HepG2 (cell line): ENCODE results near the gene MS4A14. TPM values are rescaled to one million over a fixed set of nuclear protein-coding genes. Genes with fewer than 3 reads are reported as not detected.

Experiments
- ATAC-seq: fragments of 200-7000 bp; cut with Tn5 transposase; 3 replicates; pipeline ENCODE4 v1.9.1; 2020; ENCODE audit warnings: mild to moderate bottlenecking, moderate library complexity
- BruUV-seq: library from RNA; stranded (reverse); fragments of 400-500 nt; replicated peaks from 2 replicates; lab custom pipeline; 2021; lab: Mats Ljungman, UMichigan
- CTCF ChIA-PET: fragments of 300-600 bp; formaldehyde crosslinking; extraction: SDS; loops from one replicate; lab custom pipeline; 2021; ENCODE audit warnings: low total read pairs, inconsistent platforms, low intra/inter-chr PET ratio; lab: Yijun Ruan, JAX
- POLR2A ChIA-PET: fragments of 350-600 bp; sonication (Branson Sonifier 250); formaldehyde crosslinking; loops from one replicate; lab custom pipeline; 2020; ENCODE audit warnings: antibody characterized with exemption, inconsistent platforms; lab: Yijun Ruan, JAX
- DNase-seq: peaks from one replicate; pipeline ENCODE4 v3.0.0-alpha.2; 2015; ENCODE audit warnings: low spot score
- FAIRE-seq: peaks from 3 replicates; lab custom pipeline; 2011; peaks lifted over from hg19 to GRCh38; lab: Jason Lieb, UNC
- H2AFZ ChIP-seq: one replicate; pipeline ENCODE4 v1.6.1; 2011; ENCODE audit warnings: low read length, inconsistent platforms
- H3K27ac ChIP-seq: fragments of 300-600 bp; 3 replicates; pipeline ENCODE4 v1.8.0; 2011; ENCODE audit warnings: mixed run types, mild to moderate bottlenecking, mixed read lengths, low read length, inconsistent platforms; ENCODE audit not compliant: insufficient read depth; ENCODE audit errors: extremely low read length
- H3K27me3 ChIP-seq, 2 experiments: fragments of 200-600 bp in 1 of 2; 2 replicates in 1 of 2; 3 replicates in 1 of 2; pipeline versions ENCODE4 v1.6.0 to v1.8.0; 2011; ENCODE audit warnings: low read length in 2 of 2, mild to moderate bottlenecking in 2 of 2, moderate library complexity in 2 of 2, inconsistent platforms in 1 of 2; ENCODE audit not compliant: insufficient read depth in 2 of 2, control insufficient read depth in 1 of 2
- H3K36me3 ChIP-seq, 2 experiments: fragments of 200-600 bp in 1 of 2; replicated peaks in 1 of 2; 2 replicates in 1 of 2; 3 replicates in 1 of 2; pipeline versions ENCODE4 v1.5.1 to v1.8.0; 2011; ENCODE audit warnings: low read length in 2 of 2, inconsistent platforms in 1 of 2; ENCODE audit not compliant: insufficient read depth in 2 of 2, control insufficient read depth in 1 of 2
- H3K4me1 ChIP-seq: 2 replicates; pipeline ENCODE4 v1.5.1; 2012; ENCODE audit warnings: low read length, inconsistent platforms; ENCODE audit not compliant: insufficient read depth
- H3K4me2 ChIP-seq: 2 replicates; pipeline ENCODE4 v1.6.0; 2011; ENCODE audit warnings: low read depth, low read length, inconsistent platforms
- H3K4me3 ChIP-seq, 3 experiments: fragments of 200-600 bp in 1 of 3; sonication (generic), shearing (Covaris generic) in 1 of 3; replicated peaks in 1 of 3; 2 replicates each; pipeline ENCODE4 v1.5.1; 2011 to 2016; ENCODE audit warnings: low read length in 3 of 3, inconsistent platforms in 2 of 3, low read depth in 2 of 3, mild to moderate bottlenecking in 2 of 3, control low read depth in 1 of 3, mixed read lengths in 1 of 3; ENCODE audit not compliant: insufficient read depth in 1 of 3
- H3K79me2 ChIP-seq: one replicate; pipeline ENCODE4 v1.6.1; 2011; ENCODE audit warnings: low read length, inconsistent platforms; ENCODE audit not compliant: insufficient read depth
- H3K9ac ChIP-seq: 2 replicates; pipeline ENCODE4 v1.6.0; 2011; ENCODE audit warnings: mild to moderate bottlenecking, low read depth, low read length, inconsistent platforms; ENCODE audit not compliant: insufficient read depth
- H3K9me3 ChIP-seq: 2 replicates; pipeline ENCODE4 v1.5.1; 2012; ENCODE audit warnings: mild to moderate bottlenecking, low read length
- H4K20me1 ChIP-seq: 2 replicates; pipeline ENCODE4 v1.6.0; 2011; ENCODE audit warnings: inconsistent platforms, mild to moderate bottlenecking, low read length, moderate library complexity; ENCODE audit not compliant: insufficient read depth
- REL ChIP-seq: sonication (generic); formaldehyde crosslinking; conservative IDR thresholded peaks from 2 replicates; pipeline ENCODE4 v1.8.0; 2022; ENCODE audit warnings: mild to moderate bottlenecking, missing genetic modification reagents, moderate library complexity
- ZBTB33 ChIP-seq: sonication (generic); formaldehyde crosslinking; IDR thresholded peaks from 2 replicates; pipeline ENCODE4 v1.4.0; 2020; ENCODE audit warnings: missing genetic modification reagents
- ZNF18 ChIP-seq: sonication (generic); formaldehyde crosslinking; IDR thresholded peaks from 2 replicates; pipeline ENCODE4 v1.8.0; 2022; ENCODE audit warnings: mild to moderate bottlenecking, missing genetic modification reagents; ENCODE audit not compliant: insufficient replicate concordance
- ZNF317 ChIP-seq: sonication (generic); formaldehyde crosslinking; IDR thresholded peaks from 2 replicates; pipeline ENCODE4 v1.5.0; 2020; ENCODE audit warnings: mild to moderate bottlenecking, missing genetic modification reagents
- ZNF496 ChIP-seq: sonication (generic); formaldehyde crosslinking; IDR thresholded peaks from 2 replicates; pipeline ENCODE4 v1.8.1; 2023; ENCODE audit warnings: mild to moderate bottlenecking, moderate library complexity, missing genetic modification reagents; ENCODE audit not compliant: insufficient replicate concordance
- WGBS: methylation state at CpG from one replicate; pipeline ENCODE4 v1.1.6; 2017; ENCODE audit warnings: low lambda C conversion rate; 5-methylcytosine and 5-hydroxymethylcytosine counted together
- in situ Hi-C: cut with HindIII; loops from 2 replicates; pipeline ENCODE4 v1.10.0; 2017; ENCODE audit warnings: low pct_unique_long_range_greater_than_20kb; ENCODE audit not compliant: extremely low pct_ligation_motif_present
- intact Hi-C: fragments of 100-400 bp; cut with micrococcal nuclease; formaldehyde crosslinking; loops from one replicate; pipeline ENCODE4 v1.10.0; 2022; ENCODE audit not compliant: unreplicated experiment
- polyA plus RNA-seq, 8 experiments: library from polyadenylated mRNA; depleted of rRNA in 3 of 8; stranded (reverse) in 7 of 8; unstranded in 1 of 8; fragments of >200 nt; fragmentation: Illumina TruSeq in 4 of 8; extraction: Trizol in 4 of 8; gene quantifications; 2 replicates each; pipeline versions ENCODE4 v1.2.1 to v1.2.3, GENCODE V29; 2011 to 2016; ENCODE audit warnings: low read depth in 4 of 8, missing spikeins in 1 of 8, mixed read lengths in 1 of 8; ENCODE audit not compliant: insufficient read depth in 1 of 8
- total RNA-seq, 5 experiments: library from RNA; depleted of rRNA; stranded (reverse); fragments of >200 nt; fragmentation: Illumina TruSeq; extraction: Trizol; gene quantifications; 2 replicates each; pipeline ENCODE4 v1.2.3, GENCODE V29; 2016; ENCODE audit warnings: low read depth in 1 of 5

MS4A14 gene
- total and polyA plus RNA-seq, 2 of the 13 experiments (the other 11 are each of a cell fraction or from before 2014, with no cell fraction given): not detected

- H3K9ac ChIP-seq: no peak overlapping the region
- no TSS peak for BruUV-seq
- WGBS: 5% methylated on average over 2 of the region's 2 CpGs
- CTCF ChIA-PET: no interaction called here
- H3K27ac ChIP-seq: no peak overlapping the region
- H3K79me2 ChIP-seq: no peaks in the 10 kb centered on the region
- H4K20me1 ChIP-seq: no peaks in the 10 kb centered on the region
- intact Hi-C loops (no loop called here), in situ Hi-C loops (no loop called here)
- no peak for TF ChIP-seq ZNF496 (CRISPR knock-in tag)
- TF ChIP-seq ZNF317 (CRISPR knock-in tag): peak; percentile 87
- TF ChIP-seq ZNF18 (CRISPR knock-in tag): no peak
- no peak for TF ChIP-seq ZBTB33
- no peak for TF ChIP-seq REL
- no peaks in the 10 kb centered on the region for H3K9me3 ChIP-seq
- no peak overlapping the region for H2AFZ ChIP-seq
- FAIRE-seq: no peak
- POLR2A ChIA-PET: no interaction called here
- no peaks in the 10 kb centered on the region for H3K27me3 ChIP-seq
- no peak for DNase-seq
- H3K4me2 ChIP-seq: no peak overlapping the region
- H3K36me3 ChIP-seq: no peaks in the 10 kb centered on the region
- no peak for ATAC-seq
- no peaks in the 10 kb centered on the region for H3K4me1 ChIP-seq
- H3K4me3 ChIP-seq: no peak overlapping the region
These were observed 32.3 kb downstream of the MS4A14 start for GRCh38 chr11:60428517-60428916.
